Activated CD4-positive, alpha-beta T cell treated with anti-CD3 and anti-CD28 coated beads, Interleukin-2, amount 50 U/mL, for 24 hours (primary cell): ENCODE measurements around the gene LRP8.

Experiments
- DNase-seq, 2 donors: peaks; one replicate each; pipeline ENCODE4 v3.0.0-alpha.2; 2020; ENCODE audit warnings: low read depth in 1 of 2, low spot score in 1 of 2

LRP8 gene

DNA sequence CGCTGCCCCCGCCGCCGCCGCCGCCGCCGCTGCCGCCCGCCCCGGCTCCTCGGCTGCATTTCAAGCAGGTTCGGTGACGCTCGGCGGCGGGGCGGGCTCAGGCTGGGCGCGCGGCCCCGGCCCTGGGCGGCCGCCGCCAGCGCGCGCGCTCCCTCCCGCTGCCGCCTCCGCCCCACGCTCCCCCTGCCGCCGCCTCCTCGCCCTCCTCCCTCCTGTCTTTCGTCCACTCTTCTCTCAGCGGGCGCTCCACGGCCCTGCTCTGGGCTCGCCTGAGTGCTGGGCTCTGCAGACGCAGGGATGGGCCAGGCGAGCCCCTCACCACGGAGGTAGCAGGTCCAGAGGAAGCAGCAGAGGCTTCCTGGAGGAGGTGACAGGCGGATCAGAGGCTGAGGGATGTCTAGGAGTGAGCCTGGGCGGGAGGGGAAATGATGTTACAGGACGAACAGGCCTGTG is at the start of gene LRP8:
Gene LRP8, minus strand, starts transcription at position 62 of the 453 bp plus-strand sequence. CDS start 158 bp downstream, outside the sequence.
- DNase-seq = peak; percentile 62 to 69

- DNase-seq = no peak
These were observed 49.6 kb upstream of the LRP8 start for GRCh38 chr1:53377438-53377841.

DNA sequence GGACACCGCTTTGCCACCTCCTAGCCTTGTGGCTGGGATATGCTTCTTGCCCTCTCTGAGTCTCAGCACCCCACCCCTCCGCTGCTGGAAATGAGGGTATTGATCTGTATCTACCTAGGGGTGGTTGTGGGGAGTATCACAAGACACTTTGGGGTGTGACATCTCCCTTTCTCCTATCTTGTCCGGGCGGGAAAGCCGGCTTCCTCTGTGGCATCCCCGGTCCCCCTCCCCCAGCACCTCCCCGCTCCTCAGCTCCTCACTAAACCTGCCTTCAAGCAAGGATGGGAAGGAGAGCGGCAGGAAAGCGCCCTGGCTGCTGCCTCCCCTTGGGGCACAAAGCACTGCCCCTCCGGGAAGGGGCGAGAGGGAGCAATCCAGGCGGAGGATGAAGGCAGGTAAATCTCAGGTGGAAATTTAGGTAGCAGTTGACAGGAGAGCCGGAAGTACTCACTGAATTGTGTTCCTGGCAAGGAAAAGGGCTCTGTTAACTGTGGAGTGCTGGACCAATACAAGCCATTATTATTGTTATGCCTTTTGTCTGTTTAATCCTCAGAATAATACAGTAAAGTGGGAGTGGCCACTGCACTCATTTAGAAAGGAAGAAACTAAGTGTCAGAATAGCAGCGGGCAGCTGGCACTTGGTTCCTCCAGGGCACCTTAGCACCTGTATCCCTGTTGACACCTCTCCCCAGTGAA is 49.0 kb upstream of the LRP8 start:
- DNase-seq = no peak

DNA sequence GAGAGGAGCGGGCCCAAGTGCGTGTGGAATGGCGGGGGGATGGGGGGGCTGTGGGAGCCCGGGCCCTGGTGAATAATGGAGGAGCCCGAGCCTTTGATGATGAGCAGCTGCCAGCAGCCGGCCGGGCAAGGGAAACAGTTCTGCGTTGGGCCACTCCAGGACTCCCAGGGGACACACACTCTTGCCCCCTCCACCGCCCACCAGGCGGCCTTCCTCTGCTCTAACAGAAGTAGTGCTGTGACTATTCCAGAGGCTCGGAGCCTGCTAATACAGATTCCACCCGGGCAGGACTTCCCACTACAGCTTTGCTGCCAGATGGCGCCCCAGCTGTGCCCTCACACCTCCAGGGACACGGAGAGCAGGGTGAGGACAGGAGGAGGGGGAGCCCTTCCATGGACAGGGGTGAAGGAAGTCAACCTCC is 48.2 kb upstream of the LRP8 start:
- DNase-seq = no peak

DNA sequence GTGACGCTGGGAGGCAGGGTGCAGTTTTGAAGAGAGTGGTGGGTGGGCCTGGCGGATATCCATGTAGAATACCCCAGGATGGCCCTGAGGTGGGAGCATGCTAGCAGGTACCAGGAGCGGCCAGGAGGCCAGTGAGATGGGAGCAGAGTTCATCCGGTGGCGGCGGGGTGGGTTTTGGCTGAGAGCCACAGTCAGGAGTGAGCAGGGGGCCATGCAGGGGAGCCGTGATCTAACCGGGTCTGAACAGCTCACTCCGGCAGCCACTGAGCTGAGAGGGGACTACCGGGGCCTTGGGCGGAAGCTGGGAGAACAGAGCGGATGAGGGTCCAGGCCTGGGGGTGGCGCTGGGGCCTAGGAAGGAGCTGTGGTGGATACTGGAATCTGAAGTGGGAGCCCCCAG is 47.6 kb upstream of the LRP8 start:
- DNase-seq = no peak

DNA sequence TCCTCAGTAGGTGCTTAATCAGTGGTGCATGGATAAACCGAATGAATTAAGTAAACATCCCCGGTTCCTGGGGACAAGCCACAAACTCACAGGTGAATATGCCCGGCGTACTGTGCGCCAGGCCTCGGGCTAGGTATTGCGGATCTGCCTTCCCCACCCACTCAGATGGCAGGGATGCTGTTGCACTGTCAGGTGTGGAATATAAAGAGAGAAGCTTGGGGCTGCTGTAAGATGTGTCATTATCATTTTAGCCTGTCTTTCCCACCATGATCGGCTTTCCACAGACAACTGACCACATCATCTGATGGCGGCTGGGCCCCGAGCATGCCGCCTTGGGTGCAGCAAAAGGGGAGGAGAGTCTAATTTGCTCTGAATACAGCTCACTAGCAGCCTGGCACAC is 45.4 kb upstream of the LRP8 start:
- DNase-seq = no peak

- DNase-seq = no peak
These were observed 44.7 kb upstream of the LRP8 start for GRCh38 chr1:53372501-53372951.

DNA sequence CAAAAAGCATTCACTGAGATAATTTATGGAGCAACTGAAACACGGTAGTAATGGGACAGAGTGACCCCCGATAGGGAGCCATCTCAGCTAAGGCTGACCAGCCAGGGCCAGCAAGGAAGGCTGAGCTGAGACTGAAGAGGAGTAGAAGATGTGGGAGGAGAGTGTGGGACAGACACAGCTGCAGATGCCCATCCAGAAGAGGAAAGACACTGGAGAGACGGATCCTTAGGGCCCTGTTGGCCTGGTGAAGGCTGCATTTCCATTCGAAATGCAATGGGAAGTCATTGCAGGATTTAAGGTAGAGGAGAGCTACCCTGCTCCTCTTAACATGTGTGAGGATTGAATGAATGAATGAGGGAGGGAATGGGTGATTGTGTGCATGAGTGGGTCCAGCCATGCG is 44.0 kb upstream of the LRP8 start:
- no peak for DNase-seq

- DNase-seq = no peak
These were observed 43.3 kb upstream of the LRP8 start for GRCh38 chr1:53371121-53371666.

- no peak for DNase-seq
These were observed 42.6 kb upstream of the LRP8 start for GRCh38 chr1:53370369-53370961.

- DNase-seq = no peak
These were observed 41.9 kb upstream of the LRP8 start for GRCh38 chr1:53369761-53370160.

DNA sequence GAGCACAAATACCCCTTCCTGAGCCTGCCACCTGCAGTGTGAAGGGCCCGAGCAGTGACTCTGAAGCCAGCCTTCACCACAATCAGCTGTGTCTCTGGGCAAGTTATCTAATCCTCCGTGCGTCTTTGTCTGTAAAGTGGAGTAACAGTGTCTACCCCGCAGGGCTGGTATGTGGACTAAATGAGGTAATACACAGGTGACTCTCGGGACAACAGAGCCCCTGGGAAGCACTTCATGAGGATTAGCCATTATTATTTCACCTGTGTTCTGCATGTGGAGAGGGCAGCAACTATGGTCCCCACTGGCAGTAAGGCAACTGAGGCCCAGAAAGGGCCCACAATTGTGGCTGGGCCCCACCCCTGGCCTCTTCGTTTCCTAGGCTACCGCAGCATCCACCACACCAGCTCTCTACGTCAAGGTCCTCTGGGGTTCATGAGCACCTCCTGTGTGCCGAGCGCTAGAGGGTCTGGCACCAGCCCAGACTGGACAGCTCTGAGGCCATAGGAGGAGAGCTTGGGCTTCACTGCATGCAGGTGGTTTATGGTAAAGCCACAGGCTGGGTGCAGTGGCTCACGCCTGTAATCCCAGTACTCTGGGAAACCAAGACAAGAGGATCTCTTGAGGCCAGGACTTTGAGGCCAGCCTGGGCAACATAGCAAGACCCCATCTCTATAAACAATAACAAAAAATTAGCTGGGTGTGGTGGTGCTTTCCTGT is 41.3 kb upstream of the LRP8 start:
- no peak for DNase-seq

GRCh38 chr1:53368314-53369033 is 40.6 kb upstream of the LRP8 start:
- no peak for DNase-seq

GRCh38 chr1:53367503-53368313 is 39.8 kb upstream of the LRP8 start:
- DNase-seq = peak in 1 of 2 donors; percentile 4

DNA sequence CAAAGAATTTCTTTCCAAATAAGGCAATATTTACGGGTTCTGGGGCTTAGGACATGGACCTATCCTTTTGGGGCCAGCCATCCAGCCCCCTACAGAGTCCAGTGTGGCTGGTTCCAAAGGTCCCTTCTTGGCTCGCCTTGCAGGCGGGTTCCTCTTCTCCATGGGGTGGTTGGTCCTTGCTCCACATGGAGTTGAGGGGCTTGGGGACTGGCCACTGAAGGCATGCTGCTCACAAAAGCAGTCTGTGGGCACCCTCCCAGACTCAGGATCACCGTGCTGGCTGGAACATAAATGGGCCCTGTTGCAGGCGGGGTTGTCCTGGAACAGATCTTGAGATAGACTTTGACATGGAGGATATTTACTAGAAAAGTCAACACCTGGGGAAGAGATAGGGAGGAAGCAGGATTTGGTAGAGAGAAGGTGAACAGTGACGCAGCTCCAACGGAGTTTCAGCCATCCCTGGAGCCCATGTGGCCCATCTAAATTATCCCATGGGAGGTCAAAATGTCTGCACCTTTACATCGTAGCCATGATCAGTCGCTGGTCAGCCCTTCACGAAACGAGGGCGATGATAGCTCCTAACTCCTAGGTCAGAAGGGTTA is 39.1 kb upstream of the LRP8 start:
- no peak for DNase-seq

GRCh38 chr1:53365437-53366063 is 37.7 kb upstream of the LRP8 start:
- DNase-seq = no peak

DNA sequence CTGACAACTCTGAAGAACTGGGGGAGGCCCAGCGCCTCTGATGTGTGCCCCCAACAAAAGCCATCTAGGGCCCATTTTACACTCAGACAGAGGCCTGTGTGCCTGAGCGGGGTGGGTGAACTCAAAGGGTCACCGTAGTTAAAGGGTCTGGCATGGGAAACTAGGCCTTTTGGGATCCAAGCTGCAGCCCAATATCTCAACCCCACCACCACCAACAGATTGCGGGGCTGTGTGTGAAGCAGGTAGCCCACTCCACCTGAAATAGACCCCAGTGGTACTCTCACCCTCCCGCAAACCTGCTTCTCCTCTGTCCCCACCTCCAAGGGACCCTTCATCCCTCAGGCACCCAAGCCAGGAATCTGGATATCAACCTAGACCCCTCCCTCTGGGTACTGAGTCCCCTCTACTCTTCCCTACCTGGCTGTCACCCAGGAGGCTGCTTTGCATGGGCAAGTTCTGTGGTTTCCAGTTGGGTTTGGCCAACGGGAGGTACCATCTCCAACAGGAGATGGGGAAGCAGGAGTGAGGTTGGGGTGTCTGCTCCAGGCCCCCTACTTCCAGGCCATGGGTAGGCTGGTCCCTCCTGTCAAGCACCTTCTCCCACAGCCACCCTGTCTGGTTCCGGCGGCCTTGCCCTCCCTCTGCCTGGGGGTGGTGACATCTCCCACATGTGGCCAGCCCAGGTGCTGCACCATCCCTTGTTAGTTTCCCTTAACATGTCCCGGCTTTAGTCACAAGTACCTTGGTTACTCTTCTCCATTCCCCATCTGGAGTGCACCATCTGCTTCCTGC is 35.2 kb upstream of the LRP8 start:
- DNase-seq = no peak

GRCh38 chr1:53362270-53362669 is 34.4 kb upstream of the LRP8 start:
- DNase-seq = no peak

DNA sequence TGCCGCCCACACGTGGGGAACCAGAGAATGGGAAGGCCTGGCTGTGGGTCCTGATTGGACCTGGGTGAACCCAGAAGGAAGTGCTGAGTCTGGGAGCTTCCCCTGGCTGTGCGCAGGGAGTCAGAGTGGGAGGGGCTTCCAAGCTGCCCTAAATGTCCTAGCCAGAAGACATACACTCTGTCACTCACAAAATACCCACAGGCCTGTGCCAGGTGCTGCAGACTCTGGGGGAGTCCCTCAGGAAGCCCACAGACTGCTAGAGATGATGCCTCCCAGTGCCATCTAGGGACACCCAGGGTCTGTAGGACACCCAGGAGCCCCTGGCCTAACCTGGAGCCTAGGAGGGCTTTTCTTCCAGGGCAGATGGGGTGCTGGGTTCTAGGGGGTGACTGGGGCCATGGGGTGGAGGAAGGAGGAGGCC is 33.7 kb upstream of the LRP8 start:
- no peak for DNase-seq
